Fibroblast of skin of right quadriceps (primary cell): ENCODE measurements around the gene NHEJ1.
A peak's percentile ranks its signal among the peaks of the same experiment; 100 is the strongest.

Experiments used
- DNase-seq: peaks from one replicate; pipeline ENCODE4 v3.0.0-alpha.2; 2013

The NHEJ1 gene

GRCh38 chr2:219054956-219055903 lies 105.4 kb downstream of the NHEJ1 start:
- DNase-seq, result no peak

GRCh38 chr2:219049282-219049681 lies 111.3 kb downstream of the NHEJ1 start:
- no peak for DNase-seq

GRCh38 chr2:219045937-219046550 lies 114.6 kb downstream of the NHEJ1 start:
- peak; percentile 13 for DNase-seq

GRCh38 chr2:219042750-219043149 lies 117.9 kb downstream of the NHEJ1 start:
- DNase-seq, result no peak

GRCh38 chr2:219042157-219042556 lies 118.5 kb downstream of the NHEJ1 start:
- no peak for DNase-seq

- peak; percentile 49 for DNase-seq
These were observed 119.4 kb downstream of the NHEJ1 start, which contains the start of gene CFAP65 for GRCh38 chr2:219041252-219041651. Gene CFAP65 (minus strand): TSS chr2:219041516. CDS start chr2:219039048, 2,468 bp downstream.

GRCh38 chr2:219038600-219038999 lies 122.0 kb downstream of the NHEJ1 start:
- DNase-seq, result no peak

GRCh38 chr2:219037783-219038499 lies 122.7 kb downstream of the NHEJ1 start:
- no peak for DNase-seq

GRCh38 chr2:219035942-219036341 lies 124.7 kb downstream of the NHEJ1 start:
- DNase-seq, result no peak

GRCh38 chr2:219034823-219035222 lies 125.8 kb downstream of the NHEJ1 start:
- DNase-seq, result no peak

GRCh38 chr2:219032051-219032745 lies 128.4 kb downstream of the NHEJ1 start:
- DNase-seq, result no peak

GRCh38 chr2:219031005-219031738 lies 129.4 kb downstream of the NHEJ1 start:
- no peak for DNase-seq

GRCh38 chr2:219030177-219030940 lies 130.3 kb downstream of the NHEJ1 start:
- no peak for DNase-seq

GRCh38 chr2:219029829-219030165 lies 130.8 kb downstream of the NHEJ1 start:
- DNase-seq, result peak; percentile 57

- no peak for DNase-seq
These were observed 131.4 kb downstream of the NHEJ1 start for GRCh38 chr2:219028996-219029828.

GRCh38 chr2:219028141-219028540 lies 132.5 kb downstream of the NHEJ1 start:
- DNase-seq, result no peak

GRCh38 chr2:219027511-219028055 lies 133.0 kb downstream of the NHEJ1 start:
- no peak for DNase-seq

GRCh38 chr2:219026946-219027345 lies 133.7 kb downstream of the NHEJ1 start:
- no peak for DNase-seq

- DNase-seq, result no peak
These were observed 134.7 kb downstream of the NHEJ1 start for GRCh38 chr2:219025637-219026585.
